NOMO-1 (cell line): ENCODE results near the gene BTBD18.
A peak's percentile ranks its signal among the peaks of the same experiment; 100 is the strongest.

ENCODE experiments used
- DNase-seq, 2 experiments: peaks; one replicate each; lab custom pipeline; 2025; ENCODE audit not compliant: unreplicated experiment in 2 of 2; lab: John Stamatoyannopoulos, UW

Gene BTBD18

GRCh38 chr11:57776031-57776521 lies 24.5 kb upstream of the BTBD18 start:
- no peak for DNase-seq

DNA sequence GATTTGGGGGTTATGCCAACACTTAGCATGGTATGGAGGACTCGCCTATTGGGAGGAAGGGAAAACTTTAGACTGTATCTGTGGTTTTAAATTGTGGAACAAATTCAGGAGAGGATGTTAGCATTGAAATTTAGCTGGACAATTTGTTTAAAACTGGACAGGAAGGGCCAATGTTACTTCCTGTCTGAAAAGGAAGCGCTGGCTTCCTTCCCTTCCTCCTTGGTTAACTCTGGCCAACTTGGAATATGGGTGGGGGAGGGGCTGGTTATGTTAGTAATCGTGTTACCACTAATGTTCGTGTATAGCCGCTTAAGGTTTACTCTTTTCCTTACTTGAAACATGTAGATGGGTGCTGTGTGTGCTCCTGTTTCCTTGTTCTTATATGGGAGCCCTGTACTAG lies 23.9 kb upstream of the BTBD18 start:
- DNase-seq = no peak

GRCh38 chr11:57773026-57773598 lies 21.5 kb upstream of the BTBD18 start:
- no peak for DNase-seq

GRCh38 chr11:57772562-57772961 lies 20.9 kb upstream of the BTBD18 start:
- DNase-seq = no peak

GRCh38 chr11:57771365-57771764 lies 19.7 kb upstream of the BTBD18 start:
- DNase-seq = no peak

DNA sequence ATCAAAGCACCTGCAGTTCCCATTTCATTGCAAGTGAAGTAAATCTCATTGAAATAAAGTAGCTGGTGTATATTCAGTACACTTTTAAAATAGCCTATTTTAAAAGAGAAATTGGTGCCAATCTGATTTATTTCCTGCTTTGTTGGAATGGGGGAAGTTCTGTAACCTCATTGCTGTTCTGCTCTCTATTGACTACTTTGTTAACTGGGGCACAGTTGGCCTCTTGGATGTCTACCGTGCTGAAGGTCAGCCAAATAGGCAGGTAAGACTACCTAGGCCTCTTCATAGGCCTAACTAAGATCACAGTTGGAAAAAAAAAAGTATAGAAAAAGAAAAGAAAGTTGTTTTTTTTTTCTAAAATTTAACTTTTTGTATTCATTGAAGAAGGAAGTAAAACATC lies 19.2 kb upstream of the BTBD18 start:
- peak in 1 of 2 experiments; percentile 11 for DNase-seq

DNA sequence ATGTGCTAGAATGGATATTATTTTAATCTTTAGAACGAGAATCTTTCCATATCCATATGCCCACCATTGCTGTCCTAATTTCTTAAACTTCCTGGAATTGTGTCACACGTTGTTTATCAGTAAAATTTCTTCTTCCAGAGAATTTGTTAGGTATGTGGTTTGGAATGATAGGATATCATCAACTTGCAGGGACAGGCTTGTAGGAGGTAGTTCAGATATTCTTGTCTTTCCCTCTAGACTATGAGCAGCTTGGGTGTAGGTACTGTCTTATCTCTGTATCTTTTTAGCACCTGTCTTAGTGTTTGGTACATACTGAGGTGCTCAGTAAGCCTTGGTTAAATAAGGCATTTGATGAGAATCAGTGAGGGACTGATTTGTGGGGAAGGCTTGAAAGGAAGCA lies 13.4 kb upstream of the BTBD18 start:
- DNase-seq = no peak

GRCh38 chr11:57764566-57764965 lies 12.9 kb upstream of the BTBD18 start:
- DNase-seq = no peak

- no peak for DNase-seq
These were observed 12.4 kb upstream of the BTBD18 start for GRCh38 chr11:57764021-57764420.

DNA sequence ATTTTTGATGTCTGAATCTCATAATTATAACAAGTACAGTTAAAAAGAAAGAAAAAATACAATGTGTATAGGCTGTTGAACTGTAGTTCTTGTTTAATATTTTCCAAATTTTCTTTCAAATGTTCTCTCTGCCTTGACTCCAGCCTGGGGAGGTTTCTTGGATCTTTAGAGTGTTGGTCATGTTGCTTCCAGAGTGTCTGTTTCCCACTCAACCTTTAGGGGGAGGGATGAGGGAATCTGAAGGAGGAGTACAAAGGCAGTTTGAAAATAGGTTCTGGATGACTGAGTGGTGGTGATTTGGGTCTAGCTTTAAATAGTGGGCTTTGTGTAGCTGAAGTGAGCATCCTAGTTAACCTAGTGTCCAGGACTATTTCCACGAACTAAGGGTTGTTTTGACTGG lies 11.9 kb upstream of the BTBD18 start:
- no peak for DNase-seq

DNA sequence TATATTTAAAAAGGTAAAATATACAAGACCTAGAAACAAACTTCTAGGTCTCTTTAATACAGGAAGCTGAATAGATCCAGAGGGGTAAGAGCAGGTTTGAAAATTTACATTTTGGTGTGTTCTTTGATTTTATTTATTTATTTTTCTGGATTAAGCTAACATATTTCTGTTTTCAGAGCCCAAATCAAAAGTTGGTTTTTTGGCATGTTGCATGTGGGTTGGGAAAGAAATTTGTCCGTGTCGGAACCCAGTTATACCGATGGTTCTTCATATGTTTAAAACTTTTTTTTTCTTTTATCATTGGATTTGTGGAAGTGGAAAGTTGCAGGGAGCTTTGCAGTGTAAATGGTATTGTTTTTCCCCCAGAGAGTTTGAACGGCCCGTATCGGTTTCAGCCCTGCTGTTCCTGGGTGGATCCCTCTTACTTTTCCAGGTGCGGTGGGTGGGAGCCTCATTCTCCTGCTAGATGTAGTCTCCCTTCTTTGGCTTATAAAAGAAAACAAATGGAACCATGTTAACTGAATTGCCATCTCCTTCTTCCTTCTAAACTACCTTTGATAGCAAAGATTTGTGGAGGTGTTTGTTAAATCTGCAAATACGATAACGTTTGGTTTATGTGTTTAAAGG lies 10.7 kb upstream of the BTBD18 start:
- no peak for DNase-seq

GRCh38 chr11:57761301-57762234 lies 9.9 kb upstream of the BTBD18 start, which contains the start of gene CTNND1:
Gene CTNND1 (plus strand): TSS chr11:57761802. CDS start chr11:57791479, 29,677 bp downstream.
- DNase-seq = no peak

- no peak for DNase-seq
These were observed 6.6 kb upstream of the BTBD18 start for GRCh38 chr11:57758174-57758573.

DNA sequence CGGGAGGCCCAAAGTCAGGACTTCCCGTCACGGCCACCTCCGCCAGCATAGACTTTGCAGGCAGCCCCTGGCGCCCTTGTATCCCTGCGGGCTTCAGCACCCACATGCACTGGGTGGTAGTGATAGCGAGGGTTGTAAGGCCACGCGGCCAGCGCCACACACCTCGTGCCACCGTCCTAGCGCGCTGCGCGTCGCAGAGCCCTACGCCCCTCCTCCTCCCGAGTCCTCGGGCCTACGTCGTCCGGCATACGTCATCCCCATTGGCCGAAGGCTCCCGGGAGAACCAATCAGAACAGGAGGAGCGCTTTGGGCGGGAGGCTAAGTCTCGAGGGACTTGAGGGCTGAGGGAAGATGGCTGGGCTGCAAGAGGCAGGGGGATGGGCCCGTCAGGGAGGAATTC lies 1.3 kb upstream of the BTBD18 start:
- no peak for DNase-seq

DNA sequence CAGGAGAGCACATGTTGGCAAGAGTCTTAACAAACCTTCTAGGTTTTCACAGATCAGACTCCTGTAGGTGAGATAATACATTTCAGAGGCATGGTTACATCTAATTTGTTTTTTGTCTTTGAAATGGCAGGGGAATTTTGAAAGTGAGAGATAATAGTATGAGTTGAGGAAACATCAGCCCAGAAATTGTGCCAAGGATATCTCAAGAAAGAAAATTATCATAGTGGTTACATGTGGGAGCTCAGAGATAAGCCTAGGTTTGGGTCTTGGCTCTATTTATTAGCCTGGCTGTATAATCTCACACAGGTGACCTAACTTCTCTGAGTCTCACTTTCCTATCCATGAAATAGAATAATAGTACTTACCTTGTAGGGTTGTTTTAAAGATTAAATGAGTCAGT lies 443 bp downstream of the BTBD18 start:
- DNase-seq = no peak

- DNase-seq = no peak
These were observed 4.7 kb downstream of the BTBD18 start for GRCh38 chr11:57746920-57747319.

- DNase-seq = no peak
These were observed 6.4 kb downstream of the BTBD18 start for GRCh38 chr11:57745206-57745605.

DNA sequence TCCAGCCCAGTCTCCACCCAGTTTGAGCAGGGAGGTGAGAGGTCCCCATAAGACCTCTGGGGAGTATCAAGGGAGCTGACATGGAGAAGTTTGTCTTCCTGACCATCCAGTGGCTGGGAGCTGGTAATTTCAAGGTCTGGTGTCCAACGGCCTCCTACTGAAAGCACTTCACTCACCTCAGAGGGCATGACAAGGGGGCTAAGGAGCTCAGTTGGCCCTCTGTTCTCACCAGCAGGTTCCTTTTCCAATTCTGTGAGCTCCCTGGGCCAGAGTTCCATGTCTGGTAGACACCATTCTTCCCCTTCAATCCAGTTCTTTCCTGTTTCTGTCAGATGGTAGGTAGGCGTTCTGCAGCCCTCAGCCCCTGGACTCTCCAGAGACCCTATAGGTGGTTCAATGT lies 7.3 kb downstream of the BTBD18 start:
- DNase-seq = no peak

DNA sequence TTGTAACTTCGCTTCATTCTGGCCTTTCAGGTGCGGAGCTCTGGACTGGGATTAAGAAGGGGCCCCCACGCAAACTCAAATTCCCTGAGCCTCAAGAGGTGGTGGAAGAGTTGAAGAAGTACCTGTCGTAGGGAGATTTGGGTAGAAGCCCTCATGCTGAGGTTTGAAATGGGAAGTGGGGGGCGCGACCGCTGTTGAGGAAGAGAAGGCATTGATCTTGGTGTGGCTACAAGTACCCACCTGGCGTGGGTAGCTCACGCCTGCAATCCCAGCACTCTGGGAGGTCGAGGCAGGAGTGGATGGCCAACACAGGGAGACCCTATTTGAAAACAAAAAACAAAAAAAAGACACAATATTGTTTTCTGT lies 9.5 kb downstream of the BTBD18 start:
- peak; percentile 3 to 13 for DNase-seq

GRCh38 chr11:57741132-57742086 lies 10.2 kb downstream of the BTBD18 start, which contains the start of gene SELENOH:
Gene SELENOH (plus strand): TSS chr11:57741491. CDS start chr11:57741596, 105 bp downstream.
- DNase-seq = peak; percentile 93 to 98
